Inferior parietal cortex (tissue), 1 donor: ENCODE data around the gene POU2AF1.
A peak's percentile ranks its signal among the peaks of the same experiment; 100 is the strongest.
"Not testable (repeated sequence)": the region's sequence is repeated elsewhere in the genome, so short reads cannot be mapped to it uniquely, and the experiment has no call there.

Source experiments
- DNase-seq: peaks from one replicate; pipeline ENCODE4 v3.0.0-alpha.2; 2016; ENCODE audit errors: extremely low spot score

Gene POU2AF1

DNA sequence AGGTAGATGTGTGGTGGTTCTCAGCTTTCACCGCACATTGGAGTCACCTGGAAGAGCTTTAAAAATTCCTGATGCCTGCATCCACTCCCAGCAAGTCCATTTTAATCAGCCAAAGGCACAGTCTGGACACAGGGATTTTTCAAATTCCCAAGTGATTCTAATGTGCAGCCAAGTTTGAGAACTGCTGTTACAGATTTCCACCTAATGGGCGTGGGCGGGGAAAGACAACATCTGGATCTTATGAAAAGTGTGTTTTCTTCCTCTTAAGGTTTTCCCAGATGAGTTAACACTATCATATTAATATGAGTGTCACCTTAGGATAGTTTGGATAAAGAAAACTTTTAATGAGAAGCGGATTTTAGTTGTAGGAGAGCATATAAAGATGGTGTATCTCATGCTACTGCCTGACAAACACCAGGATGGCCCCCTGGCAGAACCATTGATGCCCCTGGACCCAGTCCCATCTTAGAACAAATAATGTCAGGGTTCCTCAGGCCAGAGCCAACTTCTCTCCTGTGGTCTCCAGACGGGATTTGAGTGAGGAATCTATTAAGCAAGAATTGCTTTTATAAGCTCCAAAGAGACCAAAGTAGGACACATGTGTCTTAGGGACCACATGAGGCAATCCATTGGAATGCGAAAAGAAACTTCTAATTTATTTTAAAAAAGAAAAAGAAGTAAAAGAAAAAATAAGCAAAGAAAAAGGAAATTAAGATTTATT, 31.9 kb downstream of the POU2AF1 start:
- DNase-seq: no peak

DNA sequence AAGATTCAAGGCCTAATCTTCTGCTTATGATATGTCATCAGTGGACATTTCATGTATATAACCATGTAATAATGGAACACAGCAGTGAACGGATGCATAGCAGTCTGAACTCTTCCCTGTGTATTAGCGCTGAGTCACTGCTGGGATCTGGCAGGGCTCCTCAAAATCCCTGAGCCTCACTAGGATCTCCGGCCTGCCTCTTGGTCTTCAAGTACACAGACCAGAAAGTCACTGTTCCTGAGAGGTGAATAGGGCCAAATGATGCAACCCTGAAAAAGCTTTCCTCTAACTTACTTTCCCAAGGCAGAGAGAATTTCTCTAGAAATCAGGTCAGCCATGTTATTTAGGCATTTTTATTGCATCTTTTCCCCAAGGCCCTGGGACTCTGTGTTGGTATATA, 35.0 kb downstream of the POU2AF1 start:
- no peak for DNase-seq

DNA sequence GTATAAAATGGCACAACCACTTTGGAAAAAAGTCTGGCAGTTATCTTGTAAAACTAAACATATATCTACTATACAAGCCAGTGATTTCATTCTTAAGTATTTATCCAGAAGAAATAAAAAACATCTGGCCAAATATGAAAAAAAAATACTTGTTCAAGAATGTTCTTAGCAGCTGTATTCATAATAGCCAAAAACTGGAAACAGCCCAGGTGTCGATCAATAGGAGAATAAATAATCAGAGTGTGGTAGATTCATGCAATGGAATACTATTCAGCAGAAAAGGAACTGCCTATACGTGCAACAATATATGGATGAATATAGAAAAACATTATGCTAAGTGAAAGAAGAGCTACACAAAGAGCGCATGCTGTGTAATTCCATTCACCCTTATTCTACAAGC, 36.7 kb downstream of the POU2AF1 start:
- DNase-seq: no peak

DNA sequence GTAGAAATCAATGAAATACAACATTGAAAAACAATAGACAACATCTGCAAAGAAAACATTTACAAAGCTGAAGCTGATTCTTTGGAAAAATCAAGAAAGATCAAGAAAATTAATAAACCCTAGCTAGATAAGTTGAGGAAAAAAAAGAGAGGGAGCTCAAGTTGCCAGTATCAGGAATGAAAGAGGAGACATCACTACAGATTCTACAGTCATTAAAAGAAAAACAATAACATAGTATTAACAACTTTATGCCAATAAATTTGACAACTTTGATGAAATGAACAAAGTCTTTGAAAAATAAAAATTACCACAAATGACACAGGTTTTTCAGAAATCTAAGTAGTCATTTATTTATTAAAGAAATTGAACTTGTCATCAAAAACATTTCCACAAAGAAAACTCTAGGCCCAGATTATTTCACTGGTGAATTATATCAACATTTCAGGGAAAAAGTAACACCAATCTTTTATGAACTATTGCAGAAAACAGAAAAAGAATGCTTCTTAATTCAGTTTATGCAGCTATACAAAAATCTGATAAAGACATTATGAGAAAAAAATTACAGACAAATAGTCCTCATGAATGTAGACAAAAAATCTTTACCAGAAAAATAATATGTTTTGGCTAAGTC, 39.2 kb downstream of the POU2AF1 start:
- DNase-seq: no peak

DNA sequence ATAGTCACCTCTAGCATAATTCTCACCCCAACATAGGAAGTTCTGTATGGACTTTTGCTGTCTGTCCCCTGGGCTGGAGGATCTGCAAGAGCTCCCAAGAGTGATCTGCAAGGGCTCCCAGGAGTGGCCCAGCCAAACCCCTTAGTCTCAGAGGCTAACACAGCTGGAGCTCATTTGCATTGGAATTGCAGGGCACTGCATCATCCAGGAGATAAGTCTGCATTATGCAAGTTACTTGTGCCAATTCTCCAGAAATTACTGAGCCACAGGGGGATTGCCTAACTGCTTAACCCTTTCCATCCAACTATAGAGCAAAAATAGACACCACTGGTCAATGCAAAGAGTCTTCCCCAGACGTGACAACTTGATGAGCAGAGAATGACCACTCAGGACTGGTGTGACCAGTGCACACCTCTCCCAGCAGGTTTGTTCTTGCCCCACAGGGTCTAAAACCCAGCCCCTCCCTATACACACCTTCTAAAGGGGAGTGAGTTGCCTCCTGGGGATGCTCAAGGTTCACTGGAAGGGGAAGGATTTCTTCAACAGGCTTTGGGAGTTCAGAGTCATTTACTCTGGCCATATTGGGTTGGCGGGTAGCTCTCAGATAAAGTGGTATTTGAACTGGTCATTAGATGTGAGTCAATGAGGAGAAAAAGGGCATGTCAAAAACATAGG, 42.4 kb downstream of the POU2AF1 start:
- DNase-seq: no peak

DNA sequence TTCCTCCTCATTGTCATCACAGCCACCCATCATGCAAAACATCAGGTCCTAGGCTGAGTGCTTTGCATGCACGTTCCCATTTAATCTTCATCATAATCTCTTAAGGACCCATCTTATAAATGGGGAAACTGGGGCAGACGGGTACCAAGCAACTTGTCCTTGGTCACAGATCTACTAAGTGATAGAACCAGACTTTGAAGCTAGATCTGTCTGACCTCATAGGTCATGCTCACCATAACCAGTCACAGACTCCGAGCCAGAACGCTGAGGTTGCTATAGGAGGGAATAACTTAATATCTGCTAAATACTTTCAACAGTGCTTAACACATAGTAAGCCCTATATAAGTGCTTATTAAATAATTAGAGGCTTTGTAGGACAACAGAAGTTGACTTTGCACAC, 43.0 kb downstream of the POU2AF1 start:
- no peak for DNase-seq

DNA sequence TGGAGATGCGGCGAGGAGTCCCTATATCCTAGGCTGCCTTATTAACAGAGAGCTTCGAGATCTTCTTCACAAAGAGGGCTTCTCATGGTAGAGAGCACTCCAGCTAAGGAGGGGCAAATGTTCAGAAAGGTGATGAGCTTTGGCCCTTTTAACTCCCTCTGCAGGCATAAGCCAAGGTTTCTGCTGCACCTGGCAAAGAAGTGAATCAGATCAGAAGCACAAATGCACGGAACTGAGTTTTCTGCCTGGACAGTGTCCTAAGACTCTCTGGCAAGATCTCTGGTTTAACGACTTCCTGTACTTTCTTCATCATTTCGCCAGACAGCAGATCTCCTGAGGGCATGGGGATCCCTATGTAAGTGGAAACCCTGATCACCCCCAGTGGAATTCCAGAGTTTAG, 43.5 kb downstream of the POU2AF1 start:
- DNase-seq: no peak

DNA sequence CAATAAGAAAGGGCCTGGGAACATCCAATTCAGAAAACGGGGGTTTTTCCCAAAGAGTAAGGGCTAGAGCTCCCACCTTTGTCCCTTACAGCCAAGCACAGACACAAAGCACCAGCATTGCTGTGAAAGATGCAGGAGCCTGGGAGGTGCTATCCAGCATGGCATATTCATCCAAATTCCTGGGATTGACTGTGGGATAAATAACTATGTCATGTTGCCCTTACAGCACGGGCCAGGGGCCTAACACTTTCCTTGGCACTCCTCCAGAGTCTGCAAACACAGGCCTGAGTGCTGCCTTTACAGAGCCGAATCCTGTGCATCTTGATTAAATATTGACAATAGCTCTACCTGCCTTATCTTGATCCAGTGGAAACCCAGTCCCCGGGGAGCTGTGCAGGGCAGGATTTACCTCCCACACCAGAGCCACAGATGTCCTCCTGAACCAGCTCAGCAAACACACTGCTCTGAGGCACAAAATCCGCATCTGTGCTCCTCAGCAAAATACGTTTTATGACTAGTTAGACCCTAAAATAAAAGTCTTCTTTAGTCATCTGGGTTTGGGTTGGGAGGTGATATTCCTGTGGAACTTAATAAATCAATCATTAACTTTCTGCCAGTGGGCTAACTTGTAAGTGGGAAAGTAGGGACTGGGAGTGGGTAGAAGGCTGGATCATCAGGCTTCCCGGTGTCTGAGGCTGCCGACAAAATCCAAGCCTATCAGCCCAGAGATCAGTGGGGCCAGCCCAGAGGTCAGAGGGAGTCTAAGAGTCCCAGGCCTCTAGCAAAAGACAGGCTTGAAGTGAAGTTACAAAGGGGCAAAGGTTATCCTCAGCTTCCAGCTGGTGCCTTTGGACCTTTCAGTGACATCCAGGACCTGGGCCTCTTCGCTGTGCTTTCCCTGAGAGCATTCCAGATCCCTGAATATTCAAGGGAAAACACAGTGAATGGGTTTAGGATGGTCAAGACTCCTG, 44.3 kb downstream of the POU2AF1 start:
- DNase-seq: no peak

DNA sequence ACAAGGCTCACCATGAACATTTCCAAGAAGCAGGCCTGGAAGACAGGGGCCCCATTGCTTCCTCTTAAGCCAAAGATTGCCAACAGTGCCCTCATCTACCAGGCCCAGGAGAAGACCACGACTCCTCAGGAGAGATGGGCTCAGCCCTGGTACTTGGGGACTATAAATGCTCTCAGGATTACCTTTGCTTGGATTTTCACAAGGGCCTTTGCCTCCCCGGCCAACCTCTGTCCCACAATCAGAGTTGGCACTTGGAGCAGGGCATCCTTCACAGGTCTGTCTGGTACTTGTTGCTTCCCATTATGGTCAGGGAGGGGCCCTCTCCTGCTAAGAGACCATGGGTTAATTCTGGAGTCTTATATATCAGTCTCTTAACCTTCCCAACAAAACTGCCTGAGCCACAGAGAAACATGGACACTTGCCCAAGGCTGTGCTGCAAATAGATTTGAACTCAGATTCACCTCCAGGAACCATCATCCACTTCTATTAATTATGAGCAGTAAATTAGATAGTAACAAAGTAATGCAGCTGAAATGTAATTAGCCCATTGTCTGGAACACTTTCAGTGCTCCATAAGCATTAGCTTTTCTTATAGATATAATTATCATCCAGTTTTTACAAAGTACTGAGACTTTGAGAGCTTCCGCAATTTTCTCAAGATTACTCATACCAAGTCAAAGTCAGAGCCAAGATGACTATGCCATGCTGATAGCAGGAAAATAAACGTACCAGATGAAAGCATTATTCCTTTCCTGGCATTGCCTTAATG, 47.2 kb downstream of the POU2AF1 start:
- DNase-seq: no peak

DNA sequence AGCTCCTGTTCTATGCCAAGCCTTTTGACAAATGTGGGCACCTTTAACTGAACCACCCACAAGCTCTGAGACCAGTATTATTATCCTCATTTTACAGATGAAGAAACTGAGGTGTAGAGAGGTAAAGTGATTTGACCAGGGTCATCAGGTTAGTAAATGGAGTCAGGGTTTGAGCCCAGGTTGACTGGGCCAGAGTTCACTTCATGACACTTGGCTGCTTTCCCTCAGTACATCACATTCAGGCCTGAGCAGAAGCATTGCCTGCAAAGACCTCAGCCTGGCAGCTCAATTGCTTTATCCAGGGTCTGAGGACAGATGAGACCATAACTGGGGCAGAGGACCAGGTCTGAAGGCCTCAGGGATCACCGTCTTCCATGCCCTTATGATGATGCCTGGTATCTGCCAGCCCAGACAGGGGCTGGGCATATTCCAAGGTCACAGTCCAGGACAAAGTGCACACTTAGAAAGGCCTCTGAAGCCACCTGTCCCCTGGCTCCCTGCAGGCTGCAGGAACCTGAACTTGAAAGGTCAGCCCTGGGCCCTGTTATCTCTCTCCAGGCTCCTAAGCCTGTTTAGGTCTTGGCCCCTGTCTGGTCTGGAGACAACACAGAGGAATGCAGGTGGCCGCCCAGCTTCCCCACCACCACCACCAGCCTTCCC, 48.7 kb downstream of the POU2AF1 start:
- no peak for DNase-seq

DNA sequence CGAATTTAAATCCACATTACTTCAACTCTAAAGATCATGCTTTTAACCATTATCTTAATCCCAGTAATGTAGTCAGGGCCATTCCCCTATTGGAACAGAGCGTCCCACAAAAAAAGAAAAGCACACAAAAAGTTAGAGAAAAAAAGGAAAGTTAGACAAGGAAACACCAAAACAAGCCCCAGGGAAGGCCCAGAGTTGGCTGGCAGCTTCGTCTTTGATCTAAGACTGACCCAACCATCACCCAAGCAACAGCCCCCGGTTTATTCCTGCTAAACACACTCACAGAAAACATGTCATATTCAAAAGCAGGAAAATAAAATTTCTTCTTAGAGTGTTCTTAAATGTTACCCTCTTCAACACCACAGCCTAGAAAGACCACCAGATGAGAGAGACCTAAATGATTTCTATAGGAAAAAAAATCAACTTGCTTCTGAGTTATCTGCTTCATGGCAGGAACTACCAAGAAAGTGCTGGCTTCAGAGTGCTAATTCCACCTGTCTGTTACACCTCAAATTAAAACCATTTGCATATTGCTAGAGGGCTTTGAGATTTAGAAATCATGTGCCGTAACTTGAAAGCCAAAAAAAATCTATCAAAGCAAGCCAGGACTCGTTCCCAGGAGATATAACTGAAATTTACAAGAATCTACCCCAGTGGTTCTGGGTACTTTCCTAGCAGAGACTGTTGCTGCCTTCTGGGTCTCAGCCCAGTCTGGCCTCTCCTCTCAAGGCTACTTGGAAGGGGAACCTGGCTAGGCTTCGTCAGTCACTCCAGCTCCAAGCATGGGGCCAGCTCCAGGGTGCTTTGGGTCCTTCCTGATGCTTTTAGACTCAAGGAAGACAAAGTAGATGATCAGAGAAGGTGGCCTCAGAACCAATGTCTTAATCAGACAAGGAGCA, 49.5 kb downstream of the POU2AF1 start:
- peak; percentile 16 for DNase-seq

DNA sequence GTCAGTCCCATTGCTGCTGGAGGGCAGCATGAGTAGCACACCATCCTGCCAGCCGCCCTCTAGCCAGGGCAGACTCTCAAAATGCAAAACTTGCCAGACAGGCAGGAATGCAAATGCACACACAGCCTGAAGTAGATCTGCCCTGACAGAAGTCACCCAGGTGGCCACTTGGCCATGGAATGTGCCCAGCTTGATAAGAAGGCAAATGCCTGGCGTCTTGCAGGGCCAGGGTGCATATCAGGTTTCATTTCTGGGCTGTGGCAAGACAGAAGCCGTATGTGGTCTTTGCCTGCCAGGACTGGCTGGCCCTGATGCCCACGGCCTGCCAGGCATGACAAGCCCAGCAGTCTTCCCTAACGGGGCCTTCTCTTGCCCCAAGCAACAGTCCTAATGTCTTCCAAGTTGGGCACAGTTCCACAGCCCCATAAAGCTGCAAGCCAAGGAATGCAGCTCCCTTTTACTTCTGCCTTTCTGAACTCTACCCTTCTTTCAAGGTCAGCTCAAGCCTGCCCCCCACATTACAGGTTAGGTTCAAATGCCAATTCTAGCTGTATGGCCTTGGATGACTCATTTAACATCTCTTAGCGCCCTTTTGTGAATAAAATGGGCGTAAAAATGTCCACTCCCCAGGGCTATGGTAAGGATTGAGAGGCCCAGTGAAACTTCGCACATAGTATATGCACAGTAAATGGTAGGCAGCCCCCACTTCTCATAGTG, 51.0 kb downstream of the POU2AF1 start:
- no peak for DNase-seq

DNA sequence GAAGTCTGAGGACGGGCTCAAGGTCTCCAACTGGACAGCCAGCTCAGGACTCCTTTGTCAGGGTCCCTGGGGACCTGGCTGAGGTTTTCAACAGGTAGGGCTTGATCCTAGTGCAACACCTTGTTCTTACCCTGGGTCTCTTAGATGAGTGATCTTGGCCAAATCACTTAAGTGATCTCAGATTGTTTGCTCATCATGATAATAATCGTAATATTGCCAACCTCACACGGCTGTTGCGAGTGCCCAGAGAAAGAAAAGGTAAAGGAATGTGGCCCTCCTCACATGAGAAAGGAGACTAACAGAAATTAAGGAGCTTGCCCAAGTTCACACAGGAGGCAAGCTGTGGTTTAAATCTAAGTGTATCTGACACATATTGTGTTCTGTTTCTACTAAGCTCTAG, 52.3 kb downstream of the POU2AF1 start:
- no peak for DNase-seq

DNA sequence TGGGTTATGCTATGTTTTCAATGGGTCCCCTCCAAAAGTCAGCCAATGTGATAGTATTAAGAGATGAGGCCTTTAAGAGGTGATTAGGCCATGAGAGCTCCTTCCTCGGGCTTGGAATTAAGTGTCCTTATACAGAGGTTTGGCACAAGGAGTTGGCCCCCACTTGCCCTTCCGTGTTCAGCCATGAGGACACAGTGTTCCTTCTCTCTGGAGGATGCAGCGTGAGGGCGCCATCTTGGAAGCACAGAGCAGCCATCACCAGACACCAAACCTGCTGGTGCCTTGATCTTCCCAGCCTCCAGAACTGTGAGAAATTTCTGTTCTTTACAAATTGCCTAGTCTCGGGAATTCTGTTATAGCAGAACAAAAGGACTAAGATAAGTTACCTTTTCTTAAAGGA, 53.8 kb downstream of the POU2AF1 start:
- DNase-seq: no peak

DNA sequence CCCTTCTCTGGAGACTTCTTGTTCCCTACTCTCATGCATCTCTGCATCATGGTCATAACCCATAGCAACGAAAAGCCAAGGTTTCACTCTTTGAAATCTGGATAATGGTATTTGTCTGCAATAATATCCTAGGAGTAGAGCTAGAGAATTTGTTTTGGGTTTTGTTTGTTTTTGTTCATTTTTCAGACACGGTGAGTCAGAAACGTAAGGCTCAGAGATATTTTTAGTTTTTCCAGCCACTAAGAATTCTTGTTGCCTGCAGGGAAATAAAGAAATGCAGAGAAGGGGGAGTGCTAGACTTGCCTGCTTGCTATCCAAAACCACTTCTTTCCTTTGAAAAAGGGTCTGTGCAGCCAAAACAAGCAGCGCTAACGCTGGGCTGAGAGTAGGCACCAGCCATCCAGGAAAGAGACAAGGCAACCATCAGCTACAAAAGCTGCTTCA, 54.8 kb downstream of the POU2AF1 start:
- DNase-seq: peak; percentile 27

DNA sequence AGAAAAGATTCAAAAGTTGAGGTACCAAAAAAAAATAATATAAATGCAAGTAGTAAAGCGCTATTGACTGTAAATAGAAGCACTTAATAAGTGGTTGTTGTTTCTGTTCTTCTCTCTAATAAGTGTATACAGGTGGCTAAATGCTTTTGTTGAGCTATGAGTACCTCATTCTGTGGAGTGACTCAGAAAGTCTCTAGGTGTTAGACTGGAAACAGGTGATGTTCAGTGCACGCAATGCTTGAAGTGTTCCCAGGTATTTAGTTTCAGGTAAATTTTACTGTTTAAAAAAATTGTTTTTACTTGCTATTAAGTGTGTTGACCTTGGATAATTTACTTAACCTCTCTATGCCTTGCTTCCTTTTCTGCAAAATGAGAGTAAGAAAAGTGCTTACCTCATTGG, 56.5 kb downstream of the POU2AF1 start:
- no peak for DNase-seq

DNA sequence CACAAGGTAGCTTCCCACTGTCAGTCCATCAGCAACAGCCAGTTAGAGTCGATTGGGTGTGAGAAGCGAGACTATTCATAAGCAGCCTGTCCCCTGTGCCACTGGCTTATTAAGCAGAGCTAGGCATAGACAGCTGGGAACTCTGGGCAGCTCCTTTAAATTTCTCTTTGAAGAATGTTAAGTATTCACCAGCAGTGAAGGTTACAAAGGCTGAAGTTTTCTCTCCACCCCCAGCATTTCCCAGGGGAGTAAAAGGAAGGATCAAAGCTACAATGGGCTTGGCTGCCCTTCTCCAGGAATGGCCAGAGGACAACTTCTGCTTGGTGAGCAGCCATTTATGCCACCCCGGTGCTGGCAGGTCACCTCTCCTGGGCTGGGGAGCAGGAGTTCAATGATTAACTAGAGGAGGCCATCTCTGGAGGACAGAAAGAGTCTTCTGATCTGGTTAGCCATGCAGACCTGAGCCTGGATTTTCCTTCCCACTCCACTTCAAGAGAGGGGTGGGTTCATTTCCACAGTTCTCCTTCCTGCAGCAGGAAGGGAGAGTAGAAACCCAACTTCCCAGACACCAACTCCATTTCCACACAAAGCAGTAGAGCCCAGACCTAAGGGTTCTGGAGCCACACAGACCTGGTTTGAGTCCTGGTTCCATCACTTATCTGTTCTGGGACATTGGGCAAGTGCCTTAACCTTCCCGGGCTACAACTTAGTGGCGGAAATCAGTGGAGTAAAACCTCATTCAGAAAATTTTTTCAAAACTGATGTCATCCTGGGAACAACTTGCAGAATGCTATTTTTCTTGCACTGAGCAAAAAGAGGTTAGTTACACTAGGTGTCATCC, 58.1 kb downstream of the POU2AF1 start:
- DNase-seq: no peak

DNA sequence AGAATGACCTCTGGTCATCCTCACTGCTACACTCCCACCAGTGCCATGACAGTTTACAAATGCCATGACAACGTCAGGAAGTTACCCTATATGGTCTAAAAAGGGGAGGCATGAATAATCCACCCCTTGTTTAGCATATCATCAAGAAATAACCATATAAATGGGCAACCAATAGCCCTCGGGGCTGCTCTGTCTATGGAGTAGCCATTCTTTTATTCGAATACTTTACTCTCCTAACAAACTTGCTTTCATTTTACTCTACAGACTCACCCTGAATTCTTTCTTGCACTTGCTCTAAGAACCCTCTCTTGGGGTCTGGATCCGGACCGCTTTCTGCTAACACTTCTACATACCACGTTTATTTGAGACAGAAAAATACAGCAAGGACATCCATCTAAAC, 58.9 kb downstream of the POU2AF1 start:
- not testable (repeated sequence) for DNase-seq
